ENCODE measurements around the gene ZFP30. TPM values are rescaled to one million over a fixed set of nuclear protein-coding genes. Genes with fewer than 3 reads are reported as not detected.

The ZFP30 gene
- total and polyA plus RNA-seq, 2 of the 13 experiments (the other 11 are each of a cell fraction or from before 2014, with no cell fraction given): 3.4 to 19.2 TPM

DNA sequence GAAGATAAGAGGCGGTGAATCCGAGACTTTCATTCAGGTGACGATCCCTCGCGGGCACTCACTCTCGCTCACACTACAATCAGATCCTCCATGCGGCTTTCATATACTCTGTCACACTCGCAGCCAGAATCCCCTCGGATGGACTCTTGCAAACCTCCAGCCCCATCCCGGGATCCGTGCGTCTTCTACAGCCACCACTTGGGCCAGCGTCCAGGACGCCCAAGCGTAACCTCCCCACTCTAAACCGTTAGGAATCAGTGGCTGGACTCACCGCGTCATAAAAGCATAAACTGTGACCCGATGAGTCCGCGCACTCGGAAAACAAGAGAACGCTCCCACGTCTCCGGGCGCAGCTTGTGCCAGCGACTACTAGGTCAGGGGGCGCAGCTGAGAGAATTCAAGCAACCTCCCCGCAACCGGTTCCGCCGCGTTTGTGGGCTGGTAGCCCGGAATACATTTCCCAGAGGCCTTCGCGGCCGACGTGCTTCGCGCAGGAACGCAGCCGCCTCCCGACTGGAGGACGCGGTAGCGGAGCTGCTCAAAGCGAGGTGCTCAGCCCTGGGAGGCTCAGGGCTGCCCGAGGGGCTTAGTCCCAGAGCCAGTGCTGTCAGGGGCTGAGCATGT is 36.7 kb upstream of the ZFP30 start (continued):
- TF ChIP-seq, protein P1, sequence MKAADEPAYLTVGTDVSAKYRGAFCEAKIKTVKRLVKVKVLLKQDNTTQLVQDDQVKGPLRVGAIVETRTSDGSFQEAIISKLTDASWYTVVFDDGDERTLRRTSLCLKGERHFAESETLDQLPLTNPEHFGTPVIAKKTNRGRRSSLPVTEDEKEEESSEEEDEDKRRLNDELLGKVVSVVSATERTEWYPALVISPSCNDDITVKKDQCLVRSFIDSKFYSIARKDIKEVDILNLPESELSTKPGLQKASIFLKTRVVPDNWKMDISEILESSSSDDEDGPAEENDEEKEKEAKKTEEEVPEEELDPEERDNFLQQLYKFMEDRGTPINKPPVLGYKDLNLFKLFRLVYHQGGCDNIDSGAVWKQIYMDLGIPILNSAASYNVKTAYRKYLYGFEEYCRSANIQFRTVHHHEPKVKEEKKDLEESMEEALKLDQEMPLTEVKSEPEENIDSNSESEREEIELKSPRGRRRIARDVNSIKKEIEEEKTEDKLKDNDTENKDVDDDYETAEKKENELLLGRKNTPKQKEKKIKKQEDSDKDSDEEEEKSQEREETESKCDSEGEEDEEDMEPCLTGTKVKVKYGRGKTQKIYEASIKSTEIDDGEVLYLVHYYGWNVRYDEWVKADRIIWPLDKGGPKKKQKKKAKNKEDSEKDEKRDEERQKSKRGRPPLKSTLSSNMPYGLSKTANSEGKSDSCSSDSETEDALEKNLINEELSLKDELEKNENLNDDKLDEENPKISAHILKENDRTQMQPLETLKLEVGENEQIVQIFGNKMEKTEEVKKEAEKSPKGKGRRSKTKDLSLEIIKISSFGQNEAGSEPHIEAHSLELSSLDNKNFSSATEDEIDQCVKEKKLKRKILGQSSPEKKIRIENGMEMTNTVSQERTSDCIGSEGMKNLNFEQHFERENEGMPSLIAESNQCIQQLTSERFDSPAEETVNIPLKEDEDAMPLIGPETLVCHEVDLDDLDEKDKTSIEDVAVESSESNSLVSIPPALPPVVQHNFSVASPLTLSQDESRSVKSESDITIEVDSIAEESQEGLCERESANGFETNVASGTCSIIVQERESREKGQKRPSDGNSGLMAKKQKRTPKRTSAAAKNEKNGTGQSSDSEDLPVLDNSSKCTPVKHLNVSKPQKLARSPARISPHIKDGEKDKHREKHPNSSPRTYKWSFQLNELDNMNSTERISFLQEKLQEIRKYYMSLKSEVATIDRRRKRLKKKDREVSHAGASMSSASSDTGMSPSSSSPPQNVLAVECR (CRISPR knock-in tag; IDR thresholded peaks at IDR 0.05; ENCODE audit: borderline replicate concordance): peak; percentile 86; the same call in 1 of the 2 replicates
- no peak for TF ChIP-seq ZNF468 (CRISPR knock-in tag; IDR thresholded peaks at IDR 0.05)
- TF ChIP-seq ZNF260 (CRISPR knock-in tag; IDR thresholded peaks at IDR 0.05; ENCODE audit: borderline replicate concordance, low read depth): no peak
- TF ChIP-seq RORA (CRISPR knock-in tag; IDR thresholded peaks at IDR 0.05): no peak
- TF ChIP-seq, protein P2, sequence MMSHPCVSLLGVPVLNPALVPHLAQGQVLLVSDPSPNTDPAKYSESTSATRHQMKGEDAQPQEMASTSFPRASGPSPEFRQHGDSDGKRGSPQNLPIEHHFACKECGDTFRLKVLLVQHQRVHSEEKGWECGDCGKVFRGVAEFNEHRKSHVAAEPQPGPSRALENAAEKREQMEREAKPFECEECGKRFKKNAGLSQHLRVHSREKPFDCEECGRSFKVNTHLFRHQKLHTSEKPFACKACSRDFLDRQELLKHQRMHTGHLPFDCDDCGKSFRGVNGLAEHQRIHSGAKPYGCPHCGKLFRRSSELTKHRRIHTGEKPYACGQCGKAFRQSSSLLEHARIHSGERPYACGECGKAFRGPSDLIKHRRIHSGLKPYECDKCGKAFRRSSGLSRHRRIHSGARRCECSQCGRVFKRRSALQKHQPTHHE (CRISPR knock-in tag; IDR thresholded peaks at IDR 0.05; ENCODE audit: borderline replicate concordance): no peak
- no peak for TF ChIP-seq ZNF10 (CRISPR knock-in tag; IDR thresholded peaks at IDR 0.05; ENCODE audit: borderline replicate concordance, low read depth)
- no peak for TF ChIP-seq ZNF570 (CRISPR knock-in tag; IDR thresholded peaks at IDR 0.05; ENCODE audit: borderline replicate concordance)
- TF ChIP-seq RELA (CRISPR knock-in tag; IDR thresholded peaks at IDR 0.05): peak; percentile 81; the same call in 1 of the 2 replicates
- TF ChIP-seq BRD4 (CRISPR knock-in tag; IDR thresholded peaks at IDR 0.05): no peak
- TF ChIP-seq ZNF253 (CRISPR knock-in tag; IDR thresholded peaks at IDR 0.05; ENCODE audit: borderline replicate concordance): 0 out of 2 replicates have a peak, but pooled peaks have one; percentile 48
- peak; percentile 82 for TF ChIP-seq PHF20 (CRISPR knock-in tag; IDR thresholded peaks at IDR 0.05)
- TF ChIP-seq MLLT10 (CRISPR knock-in tag; IDR thresholded peaks at IDR 0.05): no peak
- no peak for TF ChIP-seq SP1 (IDR thresholded peaks at IDR 0.05)
- no peak for TF ChIP-seq SP1 (CRISPR knock-in tag; IDR thresholded peaks at IDR 0.05)
- no peak; the same call in 1 of the 2 replicates for TF ChIP-seq MEIS1 (CRISPR knock-in tag; IDR thresholded peaks at IDR 0.05; ENCODE audit: borderline replicate concordance)
- peak; percentile 5; the same call in 1 of the 2 replicates for TF ChIP-seq CEBPG (CRISPR knock-in tag; IDR thresholded peaks at IDR 0.05)
- peak; percentile 95 for TF ChIP-seq ZNF605 (CRISPR knock-in tag; IDR thresholded peaks at IDR 0.05)
- no peak for TF ChIP-seq ZNF724P (CRISPR knock-in tag; IDR thresholded peaks at IDR 0.05; ENCODE audit: borderline replicate concordance)
